ENCODE results near the gene KAZALD1.

The KAZALD1 gene

DNA sequence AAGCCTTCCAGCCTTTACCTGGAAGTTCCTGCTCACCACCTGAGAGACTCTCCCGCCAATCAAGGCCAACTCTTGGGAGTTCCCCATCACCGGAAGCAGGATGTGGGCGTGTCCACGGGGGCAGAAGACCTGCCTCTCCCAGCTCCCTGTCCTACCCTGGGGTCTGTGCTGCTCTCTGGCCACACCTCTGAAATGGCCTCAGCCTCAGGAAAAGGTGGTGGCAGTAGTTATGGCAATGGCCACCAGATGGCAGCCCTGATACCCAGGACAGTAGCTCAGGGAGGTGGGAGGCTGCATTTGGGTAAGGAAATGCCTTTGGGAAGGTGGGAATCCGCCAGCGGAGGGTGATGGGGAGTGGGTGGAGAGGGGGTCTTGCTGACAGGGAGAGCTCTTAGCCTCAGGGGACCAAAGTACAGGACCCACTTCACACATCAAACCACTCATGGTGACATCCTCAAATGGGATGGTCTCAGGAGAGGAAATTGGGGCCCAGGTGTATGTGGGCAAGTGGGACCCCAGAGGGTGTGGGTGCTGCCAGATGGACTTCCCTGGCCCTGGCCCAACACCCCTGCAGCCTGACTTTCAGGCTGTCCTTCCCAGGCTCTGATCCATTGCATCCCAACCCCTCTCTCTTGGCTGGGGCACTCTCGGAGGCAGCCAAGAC, 33.9 kb downstream of the KAZALD1 start:
- DNase-seq: peak; percentile 70 to 76

DNA sequence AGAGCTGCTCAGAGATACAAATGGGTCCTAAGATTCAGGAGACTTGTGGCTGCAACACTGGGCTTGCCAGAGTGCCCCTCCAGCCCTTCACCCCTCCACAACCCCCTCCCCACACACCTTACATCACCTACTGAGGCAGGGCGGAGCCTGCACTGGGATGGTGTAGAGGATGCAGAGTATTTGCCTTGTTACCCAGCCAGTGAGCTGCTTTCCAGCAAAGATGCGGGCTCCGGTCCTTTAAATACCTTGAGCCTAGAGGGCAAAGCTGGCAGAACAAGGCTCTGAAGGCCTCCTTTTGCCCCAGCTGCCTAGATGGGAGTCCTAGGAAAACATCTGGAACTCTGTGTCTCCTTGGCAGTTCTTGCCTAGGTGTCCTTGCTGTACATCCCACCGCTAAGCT, 34.6 kb downstream of the KAZALD1 start:
- DNase-seq: no peak

DNA sequence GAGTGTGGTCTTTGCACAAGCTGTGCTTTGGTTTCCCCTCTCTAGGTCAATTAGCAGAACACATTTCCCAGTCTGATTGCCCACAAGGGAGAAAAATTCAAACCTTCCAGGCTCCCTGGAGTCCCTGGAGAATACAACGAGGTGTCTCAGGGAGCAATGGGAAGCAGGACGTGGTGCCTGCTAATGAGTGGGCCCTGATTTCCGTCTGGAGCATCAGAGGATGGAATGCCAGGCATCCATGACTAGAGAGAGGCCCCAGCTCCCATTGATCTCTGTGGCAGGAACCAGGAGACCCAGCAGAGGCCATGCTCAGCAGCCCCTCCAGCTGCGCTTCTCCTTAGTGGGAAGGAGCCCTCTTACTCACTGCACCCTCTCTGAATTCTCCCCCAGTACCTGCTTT, 36.1 kb downstream of the KAZALD1 start:
- DNase-seq: no peak

DNA sequence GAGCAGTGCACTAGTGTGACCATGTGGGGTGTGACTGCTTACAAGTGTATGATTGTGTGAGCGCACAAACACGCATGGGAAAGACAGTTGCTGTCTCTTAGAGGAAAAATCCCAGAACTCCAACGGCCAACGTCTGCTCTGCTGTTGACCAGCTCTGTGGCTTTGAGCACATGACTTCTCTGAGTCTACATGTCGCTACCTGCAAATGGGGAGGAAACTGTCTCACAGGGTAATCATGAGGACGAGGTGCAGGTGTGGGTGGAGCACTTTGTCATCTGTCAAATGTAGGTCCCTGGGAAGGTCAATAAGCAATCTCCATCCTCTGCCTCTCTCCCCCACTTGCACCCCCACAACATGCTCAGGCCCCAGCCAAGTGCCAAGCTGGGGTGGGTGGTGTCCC, 38.1 kb downstream of the KAZALD1 start:
- DNase-seq: no peak

DNA sequence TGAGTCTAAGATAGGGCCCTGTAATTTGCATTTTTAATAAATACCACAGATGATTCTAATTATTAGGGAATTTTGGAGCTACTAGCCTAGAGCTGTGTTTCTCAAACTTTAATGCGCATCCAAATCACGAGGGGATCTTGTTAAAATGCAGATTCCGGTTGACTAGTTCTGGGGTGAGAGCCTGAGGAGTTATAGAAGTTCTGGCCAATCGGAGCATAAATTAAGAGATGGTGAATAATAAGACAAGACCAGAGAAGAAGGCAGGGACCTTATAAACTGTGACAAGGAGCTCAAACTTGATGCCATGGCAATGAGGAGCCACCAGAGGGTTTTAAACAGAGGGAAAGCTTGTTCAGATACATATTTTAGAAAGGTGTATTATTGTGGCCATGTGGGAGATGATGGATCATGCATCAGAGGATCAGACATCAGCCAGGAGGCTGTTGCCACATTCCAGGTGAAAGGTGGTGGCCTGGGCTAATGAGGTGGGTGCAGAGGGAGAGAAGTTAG, 39.6 kb downstream of the KAZALD1 start:
- no peak for DNase-seq

DNA sequence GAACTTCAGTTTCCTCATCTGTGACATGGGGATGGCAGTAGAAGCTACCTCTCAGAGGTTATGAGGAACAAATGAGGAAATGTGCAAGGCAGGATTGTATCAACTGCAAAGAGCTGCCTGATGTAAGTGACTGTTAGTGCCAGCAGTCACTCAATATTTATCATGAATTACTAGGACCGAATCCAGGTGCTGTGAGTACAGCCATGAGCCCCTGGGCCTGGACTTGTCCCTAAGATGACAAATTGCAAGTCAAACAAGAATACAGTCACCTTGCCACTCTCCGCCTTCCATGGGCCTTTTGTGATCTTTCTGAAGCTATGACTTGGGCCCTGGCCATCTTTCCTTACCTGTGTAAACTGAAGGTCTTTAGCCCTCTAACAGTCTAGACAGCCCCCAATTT, 41.6 kb downstream of the KAZALD1 start:
- no peak for DNase-seq

DNA sequence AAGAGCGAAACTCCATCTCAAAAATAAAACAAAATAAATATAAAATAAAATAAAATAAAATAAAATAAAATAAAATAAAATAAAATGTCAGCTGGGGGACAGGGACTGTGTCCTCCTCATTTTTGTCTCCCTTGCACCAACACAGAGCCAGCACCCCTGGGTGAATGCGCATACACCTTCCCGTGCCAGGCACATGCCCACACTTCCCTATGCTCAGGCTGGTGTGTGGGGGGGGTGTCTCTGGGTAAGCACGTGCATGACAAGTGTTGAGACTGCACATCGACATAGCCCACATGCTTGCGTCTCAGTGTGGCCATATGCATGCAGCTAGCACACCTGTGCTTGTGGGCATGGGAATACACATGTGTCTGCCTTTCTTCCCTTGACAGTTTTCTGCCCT, 44.6 kb downstream of the KAZALD1 start:
- DNase-seq: no peak

DNA sequence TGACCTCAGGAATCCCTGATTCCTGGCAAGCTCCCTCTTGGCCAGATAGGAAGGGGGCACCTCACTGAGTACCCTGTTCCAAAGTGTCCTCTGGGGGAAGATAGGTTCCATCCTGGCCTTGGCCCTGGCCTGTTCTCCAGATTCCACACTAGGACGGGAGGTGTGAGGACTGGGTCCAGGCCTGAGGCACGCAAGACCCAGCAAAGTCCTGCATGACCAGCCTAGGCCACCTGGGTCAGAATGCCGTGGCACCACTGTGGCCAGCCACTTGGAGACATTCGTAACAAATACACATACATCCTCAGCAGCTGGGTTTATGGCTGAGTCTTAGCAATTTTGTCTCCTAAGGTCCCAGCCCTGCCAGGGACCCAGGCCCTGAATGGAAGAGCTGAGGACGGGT, 46.0 kb downstream of the KAZALD1 start:
- DNase-seq: no peak

DNA sequence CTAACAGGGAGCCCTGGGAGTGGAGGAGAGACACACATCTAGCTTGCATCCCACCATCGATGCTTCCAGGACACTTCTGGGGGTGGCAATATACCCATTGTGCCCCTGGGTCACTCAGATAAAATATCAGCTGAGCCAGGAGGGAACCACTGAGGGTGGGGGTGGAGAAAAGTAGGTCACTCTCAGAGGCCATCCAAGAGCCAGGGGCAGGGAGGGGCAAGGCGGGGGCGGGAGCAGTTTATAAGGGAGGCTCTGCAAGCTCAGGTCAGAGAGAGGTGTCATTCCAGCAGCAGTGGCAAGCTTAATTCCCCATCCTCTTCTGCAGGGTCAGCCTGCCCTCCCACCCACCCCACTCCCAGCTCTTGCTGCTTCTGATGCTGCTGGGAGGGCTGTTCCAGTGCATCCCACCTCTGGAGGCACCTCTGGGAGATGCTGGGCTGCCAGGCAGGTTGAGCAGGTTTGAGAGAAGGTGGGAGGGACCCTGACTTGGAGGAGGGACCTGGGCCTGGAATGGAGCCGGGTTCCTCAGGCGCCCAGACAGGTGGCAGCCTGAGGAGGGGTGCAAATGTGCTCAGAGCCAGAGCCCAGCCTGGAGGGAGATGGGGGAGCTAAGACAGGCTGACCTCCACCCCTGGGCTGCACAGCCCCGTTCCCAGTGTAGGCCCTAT, 49.2 kb downstream of the KAZALD1 start:
- DNase-seq: no peak

DNA sequence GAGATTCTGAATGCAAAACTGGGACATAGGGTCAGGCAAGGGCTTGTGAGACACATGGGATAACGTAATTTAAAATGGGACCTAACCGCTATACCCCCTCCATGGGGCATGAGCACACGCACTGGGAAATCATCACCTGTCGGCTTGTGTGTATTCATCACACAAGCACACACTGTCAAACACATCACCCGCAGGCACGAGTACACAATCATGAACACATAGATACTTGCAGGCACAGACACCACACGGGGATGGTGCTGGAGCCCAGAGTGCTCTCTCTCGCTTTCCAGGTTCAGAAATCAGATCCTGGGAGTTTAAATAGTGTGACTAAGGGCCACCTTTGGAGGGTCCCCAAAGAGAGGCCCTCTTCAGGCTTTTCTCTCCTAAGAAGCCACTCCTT, 49.8 kb downstream of the KAZALD1 start:
- DNase-seq: no peak

DNA sequence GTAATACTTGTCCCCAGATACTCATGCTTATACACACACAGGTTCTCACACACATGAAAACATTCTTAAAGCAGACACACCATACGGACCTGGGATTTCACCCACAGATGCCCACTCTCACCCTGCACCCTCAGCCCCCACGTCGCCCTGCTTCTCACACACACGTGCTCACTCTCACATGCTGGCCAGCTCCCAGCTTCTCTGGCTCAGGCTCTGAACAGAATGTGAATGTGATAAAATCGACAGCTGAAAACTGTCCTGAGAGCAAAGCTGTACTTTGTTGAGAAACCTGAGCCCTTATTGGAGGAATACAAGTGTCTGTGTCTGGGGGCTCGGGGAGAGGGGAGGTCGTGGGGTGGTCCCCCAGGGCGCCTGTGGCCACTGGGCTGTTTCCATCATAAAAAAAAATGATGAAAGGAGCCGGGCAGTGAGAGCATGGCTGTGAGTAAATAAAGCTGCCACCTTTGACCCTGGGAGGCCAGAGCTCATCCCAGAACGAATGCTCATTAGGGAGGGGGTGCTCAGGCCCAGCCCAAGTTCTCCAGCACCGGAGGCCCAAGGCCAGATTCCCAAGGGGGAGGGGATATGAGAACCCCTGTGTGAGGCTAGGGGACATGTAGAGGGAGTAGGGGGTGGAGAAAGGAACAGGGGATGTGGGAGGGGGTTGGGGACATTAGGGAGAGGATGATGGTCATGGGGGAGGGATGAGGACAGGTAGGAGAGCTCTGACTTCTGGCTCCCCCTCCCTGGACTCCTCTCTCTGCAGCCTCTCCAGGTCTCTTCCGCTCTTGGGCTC, 51.2 kb downstream of the KAZALD1 start:
- no peak for DNase-seq

DNA sequence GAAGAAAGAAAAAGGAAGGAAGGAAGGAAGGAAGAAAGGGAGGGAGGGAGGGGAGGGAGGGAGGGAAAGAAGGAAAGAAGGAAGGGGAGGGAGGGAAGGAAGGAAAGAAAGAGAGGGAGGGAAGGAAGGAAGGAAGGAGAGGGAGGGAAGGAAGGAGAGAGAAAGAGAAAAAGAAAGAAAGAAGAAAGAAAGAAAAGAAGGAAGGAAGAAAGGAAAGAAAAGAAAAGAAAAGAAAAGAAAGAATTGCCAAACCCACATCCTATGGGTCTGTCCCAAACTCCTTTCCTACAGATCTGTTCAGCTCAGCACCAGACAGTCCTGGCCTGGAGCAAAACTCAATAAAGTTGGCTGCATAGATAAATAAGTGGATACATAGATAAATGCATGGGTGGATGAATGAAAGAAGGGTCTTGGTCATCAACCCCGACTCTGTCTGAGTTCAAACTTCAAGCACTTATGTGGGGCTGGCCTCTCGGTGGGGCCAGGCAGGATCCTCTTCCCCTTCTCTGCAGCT, 52.2 kb downstream of the KAZALD1 start:
- DNase-seq: no peak

DNA sequence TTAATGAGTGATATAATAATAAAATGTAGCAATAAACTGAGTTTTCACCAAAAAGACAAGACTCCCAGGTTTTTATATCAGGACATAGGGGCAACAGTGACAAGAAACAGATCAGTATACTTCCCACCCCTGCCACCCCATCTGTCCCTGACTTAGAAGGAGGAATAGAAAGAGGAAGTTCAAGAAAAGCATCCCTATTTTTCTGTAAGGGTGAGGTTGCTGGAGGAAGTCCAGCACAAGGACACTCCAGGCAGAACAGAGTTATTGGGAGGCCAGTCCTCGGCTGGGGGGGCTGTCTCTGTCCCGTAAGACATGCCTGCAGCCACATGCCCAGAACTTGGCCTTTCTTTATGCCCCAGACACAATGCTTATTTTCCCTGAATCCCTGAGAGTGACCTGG, 52.9 kb downstream of the KAZALD1 start:
- DNase-seq: no peak

Data from stimulated activated CD4-positive, alpha-beta T cell treated with anti-CD3 and anti-CD28 coated beads, Interleukin-2, amount 100 ng/mL, for 48 hours (primary cell).